GM18511 (cell line): Measurements from ENCODE around the gene ULK3.
A peak's percentile ranks its signal among the peaks of the same experiment; 100 is the strongest.

Experiments used
- ATAC-seq: cut with Tn5 transposase; IDR thresholded peaks from one replicate; pipeline ENCODE4 v1.9.1; 2021; ENCODE audit warnings: mild to moderate bottlenecking, moderate library complexity; ENCODE audit not compliant: unreplicated experiment

The ULK3 gene

DNA sequence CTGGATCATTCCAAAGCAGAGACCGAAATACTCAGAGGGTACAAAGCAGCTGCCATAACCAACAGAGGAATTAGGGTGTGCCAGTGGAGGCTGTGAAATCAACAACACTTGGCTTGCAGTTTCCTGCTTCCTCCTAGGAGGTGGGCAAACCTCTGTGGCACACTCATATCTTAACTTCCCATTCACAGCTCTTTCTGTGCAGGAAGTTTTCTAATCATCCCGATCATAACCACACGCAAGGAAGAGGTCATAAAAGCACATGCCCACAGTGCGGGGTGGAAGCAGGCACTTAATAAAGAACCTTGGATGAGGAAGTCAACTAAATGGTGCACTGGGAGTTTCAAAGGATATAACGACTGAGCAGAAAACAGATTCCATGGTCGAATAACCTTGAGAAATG is 25.1 kb upstream of the ULK3 start:
- no peak for ATAC-seq

DNA sequence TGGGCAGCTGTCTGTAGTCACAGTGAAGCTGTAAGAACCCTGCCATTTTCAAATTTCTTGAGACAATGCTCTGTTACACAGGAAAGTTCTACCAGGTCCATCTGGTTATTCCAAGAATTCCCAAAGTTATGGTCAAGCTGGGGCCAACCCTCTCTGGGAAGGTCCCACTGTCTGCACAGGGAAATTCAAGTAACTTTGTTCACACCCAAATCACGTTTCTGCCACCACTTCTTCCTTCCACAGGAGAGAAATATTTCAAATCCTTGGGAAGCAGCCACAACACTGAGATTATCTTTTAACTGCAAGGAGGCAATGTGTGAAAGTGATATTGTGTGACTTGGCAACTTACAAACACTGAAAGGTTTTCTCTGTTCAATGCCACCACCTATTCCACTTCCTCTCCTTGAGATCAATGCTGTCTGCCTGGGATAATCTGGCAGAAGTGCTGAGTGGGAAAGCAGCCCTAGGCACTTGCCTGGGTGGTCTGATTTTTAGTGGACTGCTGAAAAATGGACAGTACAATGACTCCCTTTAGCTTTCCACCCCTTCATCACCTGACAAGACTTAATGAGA is 24.6 kb upstream of the ULK3 start:
- ATAC-seq = no peak

DNA sequence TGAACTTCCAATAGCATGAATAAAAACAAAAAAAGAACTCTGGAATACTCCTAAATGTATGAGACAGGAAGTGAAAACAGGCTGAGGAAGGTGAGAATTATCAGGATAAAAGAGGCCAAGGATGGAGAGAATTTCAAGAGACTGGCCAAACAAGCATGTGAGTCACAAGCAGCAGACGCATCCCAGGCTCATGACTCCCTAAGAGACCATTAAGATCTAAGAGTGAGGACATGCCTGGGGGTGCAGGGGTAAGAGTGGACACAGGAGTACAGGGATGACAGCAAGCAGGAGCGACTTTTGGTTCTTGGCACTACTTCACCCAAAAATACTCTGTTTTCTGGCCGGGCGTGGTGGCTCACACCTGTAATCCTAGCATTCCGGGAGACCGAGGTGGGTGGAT is 23.1 kb upstream of the ULK3 start:
- no peak for ATAC-seq

DNA sequence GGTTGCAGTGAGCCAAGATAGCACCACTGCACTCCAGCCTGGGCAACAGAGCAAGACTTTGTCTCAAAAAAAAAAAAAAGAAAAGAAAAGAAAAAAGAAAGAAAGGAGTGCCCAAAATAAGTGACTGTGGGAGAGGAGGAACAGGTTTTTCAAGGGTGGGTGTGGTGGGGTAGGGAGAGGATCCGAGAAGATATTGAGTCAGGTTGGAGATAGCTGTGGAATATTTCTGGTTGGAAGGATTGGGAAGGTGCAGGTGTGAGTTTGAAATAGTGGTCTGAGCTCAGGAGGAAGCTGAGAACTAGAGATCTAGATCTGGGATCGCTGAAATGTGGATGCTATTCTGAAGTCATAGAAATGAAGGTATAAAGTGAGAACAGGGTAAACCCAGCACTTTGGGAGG is 22.4 kb upstream of the ULK3 start:
- ATAC-seq = no peak

DNA sequence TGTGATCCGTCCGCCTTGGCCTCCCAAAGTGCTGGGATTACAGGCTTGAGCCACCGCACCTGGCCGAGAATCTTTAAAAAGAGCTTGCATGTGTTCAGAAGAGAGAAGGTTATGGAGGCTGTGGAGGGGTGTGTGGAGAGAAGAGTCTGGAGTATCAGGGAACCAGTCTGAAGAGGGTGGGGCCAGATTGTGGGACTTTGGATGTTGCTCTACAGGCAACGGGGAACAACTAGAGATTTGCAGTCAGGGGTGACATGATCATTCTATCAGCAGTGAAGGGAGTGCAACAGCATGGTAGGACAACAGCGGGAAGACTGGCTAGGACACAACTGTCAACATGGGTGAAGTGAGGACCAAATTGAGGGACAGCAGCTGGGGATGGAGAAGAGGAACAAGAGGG is 21.3 kb upstream of the ULK3 start:
- ATAC-seq = no peak

DNA sequence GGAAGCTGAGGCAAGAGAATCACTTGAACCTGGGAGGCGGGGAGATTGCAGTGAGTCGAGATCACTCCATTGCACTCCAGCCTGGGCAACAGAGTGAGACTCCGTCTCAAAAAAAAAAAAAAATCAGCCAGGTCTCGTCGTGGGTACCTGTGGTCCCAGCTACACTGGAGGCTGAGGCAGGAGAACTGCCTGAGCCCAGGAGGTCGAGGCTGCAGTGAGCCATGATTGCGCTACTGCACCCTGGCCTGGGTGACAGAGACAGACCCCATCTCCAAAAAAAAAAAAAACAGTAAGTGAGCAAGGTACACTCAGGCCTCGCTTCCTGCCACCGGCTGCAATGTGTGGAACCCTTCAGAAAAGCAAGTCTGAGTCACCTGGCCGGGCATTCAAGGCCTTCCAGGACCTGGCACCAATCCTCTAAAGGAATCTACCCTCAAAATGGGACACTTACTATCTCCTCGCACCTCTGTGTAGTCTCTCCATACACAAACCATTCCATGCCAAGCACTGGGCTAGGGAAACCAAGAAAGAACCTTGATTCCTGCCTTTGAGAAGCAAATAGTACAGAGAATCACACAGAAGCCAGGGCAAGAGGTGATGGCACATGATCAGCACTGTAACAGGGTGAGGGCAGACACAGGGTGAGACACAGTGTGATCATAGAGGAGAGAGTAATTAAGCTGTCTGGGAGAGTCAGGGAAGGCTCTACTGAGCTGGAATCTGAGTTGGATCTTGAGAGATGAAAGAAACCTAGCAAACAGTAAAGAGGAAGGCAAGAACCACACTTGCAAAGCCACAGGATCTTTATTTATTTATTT is 20.5 kb upstream of the ULK3 start:
- no peak for ATAC-seq

DNA sequence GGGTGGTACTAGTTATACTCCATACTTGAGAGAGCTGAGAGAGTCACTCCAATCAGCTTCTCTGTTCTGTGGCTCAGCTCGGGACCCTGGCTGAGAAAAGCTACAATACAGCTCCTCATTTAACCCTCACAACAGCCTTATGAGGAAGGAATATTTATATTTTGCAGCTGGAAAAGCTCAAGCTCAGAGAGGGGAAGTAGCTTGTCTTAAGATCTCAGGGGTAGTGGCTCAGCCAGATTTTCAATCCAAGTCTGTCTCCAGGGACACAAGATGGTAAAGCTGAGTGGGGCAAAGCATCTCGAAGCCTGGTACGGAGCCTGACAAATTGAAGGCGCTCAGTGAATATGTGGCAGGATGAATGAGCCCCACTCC is 15.4 kb upstream of the ULK3 start:
- no peak for ATAC-seq

DNA sequence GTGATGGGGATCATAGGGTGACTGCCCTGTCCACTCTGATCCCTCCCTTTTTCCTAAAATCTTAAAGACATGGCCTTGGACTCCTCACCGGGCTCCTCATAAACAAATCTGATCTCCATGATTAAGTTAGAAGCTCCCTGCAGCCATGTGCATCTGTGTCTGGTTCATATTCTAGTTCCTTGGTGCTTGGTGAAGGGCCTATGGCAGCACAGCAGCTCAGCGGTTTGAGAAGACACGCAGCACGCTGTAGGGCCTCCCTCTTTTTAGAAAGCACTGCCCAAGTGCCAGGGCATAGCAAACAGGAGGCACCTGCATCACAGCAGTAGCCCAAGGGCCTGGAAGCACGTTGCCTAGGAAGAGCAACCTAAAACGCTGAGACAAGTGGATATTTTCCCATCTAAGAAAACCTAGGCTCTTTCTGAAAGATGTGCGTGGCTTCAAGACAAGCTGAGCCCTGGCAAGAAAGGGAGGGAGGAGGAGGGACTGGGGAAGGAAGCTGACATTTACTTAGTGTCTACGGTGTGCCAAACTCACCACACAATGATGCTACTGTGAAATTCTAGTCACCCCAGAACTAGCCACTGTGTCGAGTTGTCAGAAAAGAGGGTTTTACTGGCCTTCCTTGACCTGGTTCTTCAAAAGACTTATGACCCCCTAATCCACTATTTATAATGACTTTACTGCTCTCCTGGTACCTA is 14.9 kb upstream of the ULK3 start:
- ATAC-seq = peak; percentile 18

DNA sequence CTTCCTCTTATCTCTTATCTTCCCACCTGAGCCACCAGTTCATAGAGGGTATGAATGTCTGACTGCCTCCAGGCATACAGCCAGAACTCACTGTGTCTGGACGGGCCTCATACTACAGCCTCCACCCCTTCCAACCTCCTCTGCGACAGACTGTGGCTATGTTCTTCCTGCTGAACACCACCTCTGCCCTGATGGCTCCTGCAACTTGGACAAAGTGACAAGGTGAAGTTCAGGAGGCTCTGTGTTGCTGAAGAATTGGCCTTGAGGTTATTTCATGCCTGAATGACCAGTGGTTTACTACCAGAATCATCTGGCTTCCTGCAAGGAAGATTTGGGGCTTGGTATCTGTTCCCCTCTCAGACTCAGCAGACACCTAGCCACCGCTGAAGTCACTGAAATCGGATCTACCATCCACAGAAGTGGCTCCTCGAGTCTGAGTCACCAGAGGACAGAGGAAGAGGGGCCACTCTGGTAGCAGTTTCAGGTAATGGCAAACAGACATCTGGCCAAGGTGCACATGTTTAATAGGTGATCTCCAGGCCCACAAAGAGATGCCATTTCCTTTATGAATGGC is 14.2 kb upstream of the ULK3 start:
- peak; percentile 86 for ATAC-seq

DNA sequence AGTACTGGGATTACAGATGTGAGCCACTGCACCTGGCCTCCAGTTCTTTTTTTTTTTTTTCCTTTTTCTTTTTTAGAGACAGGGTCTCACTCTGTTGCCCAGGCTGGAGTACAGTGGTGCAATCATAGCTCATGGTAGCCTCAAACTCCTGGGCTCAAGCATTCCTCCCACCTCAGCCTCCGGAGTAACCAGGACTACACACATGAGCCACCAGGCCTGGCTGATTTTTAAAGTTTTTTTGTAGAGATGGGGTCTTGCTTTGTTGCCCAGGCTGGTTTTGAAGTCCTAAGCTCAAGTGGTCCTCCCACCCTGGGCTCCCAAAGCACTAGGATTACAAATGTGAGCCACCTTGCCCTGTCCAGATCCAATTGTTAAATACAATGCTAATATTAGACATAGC is 13.6 kb upstream of the ULK3 start:
- ATAC-seq = no peak

DNA sequence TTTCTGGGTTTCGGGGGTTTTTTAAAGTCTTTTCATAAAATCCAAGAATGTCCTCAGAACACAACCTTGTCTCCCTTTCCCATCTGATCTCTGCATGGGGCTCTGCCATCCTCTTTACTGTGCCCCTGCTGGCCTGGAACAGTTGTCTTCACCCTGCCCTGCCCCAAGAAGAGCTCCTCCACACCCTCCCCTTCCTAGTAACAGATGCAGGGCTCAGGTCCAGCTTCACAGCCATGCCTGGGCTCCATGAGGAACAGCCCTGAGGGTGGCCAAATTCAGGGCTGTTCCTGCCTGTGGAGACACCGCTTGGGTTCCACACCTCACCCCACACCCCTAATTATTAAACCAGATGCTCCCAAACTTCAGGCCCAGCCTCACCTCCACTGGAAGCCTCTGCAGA is 12.9 kb upstream of the ULK3 start:
- no peak for ATAC-seq

DNA sequence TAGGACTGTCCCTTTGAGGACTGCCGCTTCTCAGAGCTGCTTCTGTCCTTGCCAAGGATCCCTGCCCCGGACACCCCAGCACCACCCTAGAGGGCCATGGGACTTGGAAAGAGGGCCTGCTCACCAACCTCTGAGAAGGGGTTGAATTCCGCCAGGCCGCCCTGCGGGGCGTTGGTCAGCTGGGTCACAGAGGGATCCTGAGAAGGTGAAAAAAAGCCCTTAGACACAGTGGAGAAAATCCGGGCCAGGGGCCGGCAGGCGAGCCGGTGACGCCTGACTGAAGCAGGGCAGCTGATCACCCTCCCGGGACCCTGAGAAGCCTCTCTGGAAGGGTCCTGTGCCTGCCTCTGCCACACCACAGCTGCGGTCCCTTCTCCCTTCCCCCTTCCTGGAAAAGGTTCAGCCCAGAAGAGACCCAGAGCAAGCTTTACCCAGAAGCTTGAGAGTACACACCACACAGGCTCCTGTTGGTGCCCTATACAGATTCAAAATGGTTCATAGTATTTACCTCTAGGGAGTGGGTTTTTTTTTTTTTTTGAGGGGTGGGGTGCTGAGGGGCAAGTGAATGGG is 11.6 kb upstream of the ULK3 start:
- ATAC-seq = no peak

DNA sequence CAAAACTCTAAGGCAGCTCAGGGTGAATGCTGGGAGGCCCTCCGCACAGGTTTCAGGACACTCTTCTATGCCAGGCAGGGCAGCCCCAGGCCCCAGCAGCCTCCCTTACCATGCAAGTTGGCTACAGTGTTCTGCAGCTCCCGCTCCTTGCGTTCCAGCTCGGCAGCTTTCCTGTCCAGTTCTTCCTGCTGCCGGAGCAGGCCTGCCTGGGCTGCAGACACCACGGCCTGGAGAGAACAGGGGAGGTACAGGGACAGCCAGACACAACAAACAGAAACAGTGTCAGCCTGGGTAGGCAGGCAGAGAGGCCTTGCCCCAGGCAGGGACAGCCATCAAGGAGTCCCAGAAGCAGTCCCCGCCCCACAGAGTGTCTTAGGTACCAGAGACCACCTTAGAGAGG is 9.0 kb upstream of the ULK3 start:
- ATAC-seq = no peak

DNA sequence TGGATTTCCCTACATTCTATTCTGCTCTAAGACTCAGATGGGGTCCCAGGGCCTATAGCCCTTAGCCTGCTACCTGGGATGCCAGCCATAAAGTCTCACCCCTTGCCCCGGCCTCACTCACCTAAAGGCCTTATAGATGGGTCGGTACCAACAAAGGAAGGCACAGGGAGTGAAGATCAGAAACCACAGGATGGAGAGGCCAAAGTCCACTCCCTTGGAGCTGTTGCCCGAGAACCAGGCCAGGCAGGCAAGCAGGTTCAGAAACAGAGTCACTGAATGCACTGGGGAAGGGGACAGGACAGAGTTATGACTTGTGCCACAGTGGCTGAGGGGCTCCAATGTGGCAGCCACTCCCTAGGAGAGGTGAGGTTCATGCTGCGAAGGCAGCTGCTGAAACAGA is 7.4 kb upstream of the ULK3 start:
- ATAC-seq = no peak

DNA sequence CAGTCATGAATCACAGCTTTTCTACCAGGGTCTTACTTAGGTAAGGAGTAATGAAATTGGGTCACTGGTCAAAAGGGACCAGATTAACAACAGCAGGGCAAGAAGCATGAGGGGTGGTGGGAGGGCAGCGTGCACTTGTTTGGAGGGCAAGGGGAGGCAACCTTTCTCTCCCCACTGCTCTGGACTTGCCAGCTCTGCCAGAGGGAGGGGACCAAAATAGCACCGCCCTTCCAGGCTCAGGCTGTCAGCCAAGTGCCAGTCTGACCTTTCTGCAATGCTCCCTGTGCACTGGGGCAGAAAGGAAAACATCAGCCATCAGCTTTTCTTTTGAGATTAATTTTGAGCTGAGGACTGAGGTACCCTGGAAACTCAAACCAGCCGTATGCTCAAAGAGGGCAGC is 4.5 kb upstream of the ULK3 start:
- ATAC-seq = no peak

DNA sequence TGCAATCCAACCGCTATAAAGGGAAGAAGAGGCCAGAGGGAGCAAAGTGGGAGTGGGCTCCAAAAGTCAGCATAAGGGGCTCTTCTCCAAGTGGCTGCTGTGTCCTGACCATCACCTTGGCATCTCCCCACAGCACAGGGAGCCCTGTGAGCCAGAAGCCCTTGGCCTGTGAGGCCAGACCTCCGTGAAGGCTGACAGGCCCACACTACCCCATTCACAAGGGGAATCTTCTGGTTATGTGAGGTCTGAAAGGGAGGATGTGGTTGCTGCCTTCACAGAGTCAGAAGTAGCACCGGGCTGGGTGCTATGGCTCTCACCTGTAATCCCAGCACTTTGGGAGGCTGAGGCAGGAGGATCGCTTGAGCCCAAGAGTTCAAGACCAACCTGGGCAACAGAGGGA is 2.6 kb upstream of the ULK3 start:
- no peak for ATAC-seq

DNA sequence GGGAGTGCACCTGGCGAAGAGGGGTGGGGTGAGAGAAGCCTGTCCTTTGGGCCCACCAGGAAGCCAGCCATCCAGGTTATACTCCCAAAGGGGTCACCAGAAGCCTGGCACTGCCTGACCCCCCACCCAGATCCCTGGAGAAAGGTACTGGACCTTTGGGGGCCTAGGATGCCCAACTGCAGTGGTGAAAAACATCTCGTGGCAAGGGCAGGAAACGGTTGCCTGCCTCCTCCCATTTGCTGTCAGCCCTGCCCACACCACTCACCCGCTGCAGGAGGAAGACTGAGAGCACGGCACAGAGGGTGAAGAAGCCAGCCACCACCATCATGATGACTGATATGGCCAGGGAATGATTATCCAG is 2.2 kb upstream of the ULK3 start:
- no peak for ATAC-seq

DNA sequence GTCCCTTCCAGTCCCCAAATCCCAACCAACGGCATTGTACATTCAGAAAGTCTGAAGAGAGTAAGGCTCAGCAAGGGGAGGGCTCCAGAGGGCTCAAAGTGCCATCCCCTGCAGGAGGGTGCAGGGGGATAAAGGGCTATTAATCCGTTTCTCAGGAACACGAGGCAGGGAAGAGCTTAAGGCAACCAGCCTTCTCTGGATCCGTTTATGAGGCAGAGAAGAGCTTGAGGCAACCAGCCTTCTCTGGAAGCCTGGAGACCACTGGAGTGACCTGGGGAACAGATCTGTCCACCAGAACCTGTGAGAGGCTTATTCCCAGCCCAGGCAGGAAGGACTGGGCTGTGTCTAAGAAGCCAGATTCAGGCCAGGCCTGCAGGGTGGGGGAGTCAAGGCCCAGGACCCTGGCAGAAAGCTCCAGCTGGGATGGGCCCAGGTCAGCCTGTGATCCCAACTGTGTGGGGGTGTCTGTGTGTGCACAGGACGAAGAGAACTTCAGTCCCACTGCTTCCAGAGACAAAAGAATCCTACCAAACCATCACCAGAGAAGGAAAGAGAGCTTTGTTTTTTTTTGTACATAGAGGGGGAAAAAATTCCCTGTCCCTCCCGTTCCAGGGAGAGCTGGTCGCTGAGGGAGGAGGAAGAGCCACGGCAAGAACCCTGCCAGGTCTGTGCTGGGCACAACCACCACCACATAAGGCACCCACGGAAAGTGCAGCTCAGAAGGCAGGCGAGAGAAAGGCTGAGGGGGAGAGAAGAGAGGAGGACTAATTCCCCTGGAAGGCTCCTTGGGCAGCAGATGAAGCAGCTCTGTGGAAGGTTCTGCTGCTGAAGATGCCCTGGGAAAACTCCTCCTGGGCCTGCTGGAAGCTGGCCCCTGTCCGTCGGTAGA is 1.6 kb upstream of the ULK3 start:
- ATAC-seq = no peak

DNA sequence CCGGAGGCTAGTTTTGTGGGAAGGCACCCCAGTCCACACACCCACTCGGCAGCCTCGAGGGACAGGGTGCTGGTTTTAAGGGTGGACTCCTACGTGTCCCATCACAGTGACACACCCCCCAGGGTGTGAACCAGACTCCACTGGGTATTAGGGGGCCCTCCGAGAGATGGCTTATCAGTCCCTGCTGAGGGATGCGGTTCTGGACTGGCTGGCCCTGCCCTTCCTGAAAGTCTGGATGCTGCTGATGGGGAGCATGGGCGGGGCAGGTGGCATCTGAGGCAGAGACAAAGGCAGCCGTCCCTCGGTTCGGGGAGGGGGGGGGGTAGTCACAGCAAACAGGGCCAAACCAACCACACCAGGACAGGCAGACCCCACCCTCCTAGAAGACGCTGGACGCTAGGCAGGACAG is 939 bp upstream of the ULK3 start:
- no peak for ATAC-seq

DNA sequence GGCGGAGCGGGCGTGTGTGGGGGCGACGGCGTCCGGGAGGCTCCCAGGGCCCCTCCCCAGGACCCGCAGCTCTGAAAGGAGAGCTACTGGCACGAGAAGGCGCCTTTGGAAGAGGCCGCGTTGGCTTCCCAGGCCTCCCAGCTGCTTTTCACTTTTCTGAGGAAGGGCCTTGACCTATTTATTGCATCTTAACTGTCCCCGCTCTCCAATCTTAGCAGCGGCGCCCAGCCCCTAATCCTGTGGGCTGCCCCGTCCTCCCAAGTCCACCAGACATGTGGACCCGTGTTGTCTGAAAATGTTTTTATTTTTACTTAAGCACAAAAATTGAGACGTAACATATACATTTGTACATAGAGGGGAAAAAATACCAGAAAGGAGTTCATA is 481 bp upstream of the ULK3 start:
- ATAC-seq = no peak

DNA sequence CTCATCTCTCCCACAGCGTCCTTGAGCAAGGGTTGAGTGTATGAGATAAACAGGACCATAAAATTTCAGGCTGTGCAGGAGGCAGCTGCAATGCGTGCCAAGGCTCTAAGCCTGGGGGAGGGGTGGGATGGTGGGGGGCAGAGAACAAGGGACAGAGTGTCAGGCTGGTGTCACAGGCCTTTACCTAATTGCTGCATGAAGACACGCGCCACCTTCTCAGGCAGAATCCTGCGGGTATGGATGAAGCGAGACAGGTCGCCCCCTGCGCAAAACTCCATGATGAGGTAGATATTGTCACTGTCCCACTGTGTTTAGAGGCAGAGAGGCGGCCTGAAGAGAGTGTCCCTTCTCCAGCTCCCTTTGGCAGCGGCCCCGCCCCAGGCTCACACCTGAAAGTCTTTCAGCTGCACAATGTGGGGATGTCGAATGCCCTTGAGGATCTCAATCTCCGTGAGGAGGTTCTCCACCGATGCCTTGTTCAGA is 1.0 kb downstream of the ULK3 start:
- no peak for ATAC-seq
